DND-41 (cell line): ENCODE measurements around the gene CLDN6.

Experiments used
- ATAC-seq: fragments of 200-7000 bp; cut with Tn5 transposase; 3 replicates; pipeline ENCODE4 v1.9.1; 2021; ENCODE audit warnings: low read depth; ENCODE audit not compliant: insufficient read depth
- DNase-seq: peaks from one replicate; pipeline ENCODE4 v3.0.0-alpha.2; 2020
- H2AFZ ChIP-seq: 2 replicates; pipeline ENCODE4 v1.6.0; 2012; ENCODE audit warnings: low read depth, low read length
- H3K27ac ChIP-seq: 2 replicates; pipeline ENCODE4 v1.5.1; 2012; ENCODE audit warnings: low read length, inconsistent platforms
- H3K27me3 ChIP-seq: fragments of 200-600 bp; sonication (generic); 2 replicates; pipeline ENCODE4 v1.6.0; 2012; ENCODE audit warnings: low read length, mild to moderate bottlenecking, inconsistent platforms; ENCODE audit not compliant: insufficient read depth, poor library complexity
- H3K36me3 ChIP-seq: 2 replicates; pipeline ENCODE4 v1.5.1; 2012; ENCODE audit warnings: low read length, inconsistent platforms; ENCODE audit not compliant: insufficient read depth
- H3K4me1 ChIP-seq: 2 replicates; pipeline ENCODE4 v1.5.1; 2012; ENCODE audit warnings: mild to moderate bottlenecking, low read length; ENCODE audit not compliant: insufficient read depth
- H3K4me2 ChIP-seq: 2 replicates; pipeline ENCODE4 v1.6.0; 2012; ENCODE audit warnings: mild to moderate bottlenecking, moderate library complexity, low read length, inconsistent platforms; ENCODE audit not compliant: insufficient read depth
- H3K4me3 ChIP-seq, 2 experiments: fragments of 200-600 bp in 1 of 2; shearing (Covaris generic) in 1 of 2; 2 replicates each; pipeline ENCODE4 v1.5.1; 2012 to 2016; ENCODE audit warnings: inconsistent platforms in 2 of 2, low read length in 2 of 2, mild to moderate bottlenecking in 2 of 2, low read depth in 1 of 2, moderate library complexity in 1 of 2
- H3K79me2 ChIP-seq: 2 replicates; pipeline ENCODE4 v1.6.0; 2012; ENCODE audit warnings: low read length, inconsistent platforms; ENCODE audit not compliant: insufficient read depth
- H3K9ac ChIP-seq: 2 replicates; pipeline ENCODE4 v1.6.0; 2012; ENCODE audit warnings: low read depth, mild to moderate bottlenecking, inconsistent platforms, low read length, moderate library complexity
- H3K9me3 ChIP-seq: 2 replicates; pipeline ENCODE4 v1.5.1; 2012; ENCODE audit warnings: low read length, moderate library complexity, mild to moderate bottlenecking, inconsistent platforms; ENCODE audit not compliant: insufficient read depth, severe bottlenecking
- H4K20me1 ChIP-seq: 2 replicates; pipeline ENCODE4 v1.6.0; 2012; ENCODE audit warnings: low read length; ENCODE audit not compliant: insufficient read depth
- EZH2 ChIP-seq: IDR thresholded peaks from 3 replicates; pipeline ENCODE4 v1.6.1; 2012; ENCODE audit warnings: borderline replicate concordance, low read depth, mild to moderate bottlenecking, moderate library complexity, low read length, inconsistent platforms; ENCODE audit not compliant: severe bottlenecking
- TF ChIP-seq, protein P1 (sequence below): IDR thresholded peaks from 2 replicates; pipeline ENCODE4 v1.5.1; 2012; ENCODE audit warnings: borderline replicate concordance, low read length, moderate library complexity, mild to moderate bottlenecking; ENCODE audit not compliant: poor library complexity, severe bottlenecking; ENCODE audit errors: extremely low read depth

The CLDN6 gene

DNA sequence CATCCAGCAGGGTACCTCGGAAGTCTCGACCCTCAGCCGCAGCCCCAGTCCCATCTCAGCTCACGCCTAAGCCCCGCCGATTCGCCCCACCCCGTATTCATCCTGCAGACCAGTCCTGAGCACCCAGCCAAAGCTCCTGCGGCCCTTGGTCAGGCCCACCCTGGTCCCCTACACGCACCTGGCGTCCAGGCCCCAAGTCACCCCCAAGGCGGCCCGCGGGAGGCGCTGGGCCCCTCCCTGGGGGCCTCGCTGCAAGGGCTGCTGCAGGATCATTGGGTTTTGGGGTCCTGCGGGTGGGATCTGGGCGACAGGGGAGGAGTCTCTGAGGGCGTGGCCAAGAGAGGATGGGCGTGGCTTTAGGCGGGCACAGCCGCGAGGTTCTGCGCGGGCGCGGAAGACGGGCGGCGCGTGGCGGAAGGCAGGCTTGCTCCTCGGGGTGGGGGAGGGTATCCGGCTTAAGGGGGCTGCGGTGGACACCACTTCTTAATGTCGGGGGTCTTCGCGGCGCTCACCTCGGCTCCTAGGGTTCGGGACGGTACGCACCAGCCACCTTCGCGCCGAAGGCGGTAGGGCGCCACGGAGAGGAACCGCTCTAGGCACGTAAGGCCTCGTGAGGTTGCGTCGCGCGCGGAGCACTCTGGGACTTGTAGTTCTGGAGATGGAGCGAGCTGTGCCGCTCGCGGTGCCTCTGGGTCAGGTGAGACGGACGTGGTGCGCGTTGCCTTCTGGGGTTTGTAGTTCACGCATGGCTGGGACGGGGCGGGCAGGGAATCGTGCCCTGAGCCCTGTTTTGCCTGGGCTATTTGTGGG, 5.9 kb upstream of the CLDN6 start, which contains the start of the genes HCFC1R1 and THOC6:
Gene HCFC1R1, minus strand, starts transcription at position 274 of the 810 bp plus-strand sequence. Its CDS starts 1 bp downstream, at position 273.
Gene THOC6, plus strand, starts transcription at position 367 of the 810 bp plus-strand sequence. Its CDS starts 292 bp downstream, at position 659.
- peak within 1 kb of the TSS; percentile 75 for H2AFZ ChIP-seq
- peaks cover 26% of the 10 kb centered on the region for H4K20me1 ChIP-seq
- H3K79me2 ChIP-seq = peaks cover 12% of the 10 kb centered on the region
- H3K36me3 ChIP-seq = peaks cover 22% of the 10 kb centered on the region
- TF ChIP-seq, protein P1, sequence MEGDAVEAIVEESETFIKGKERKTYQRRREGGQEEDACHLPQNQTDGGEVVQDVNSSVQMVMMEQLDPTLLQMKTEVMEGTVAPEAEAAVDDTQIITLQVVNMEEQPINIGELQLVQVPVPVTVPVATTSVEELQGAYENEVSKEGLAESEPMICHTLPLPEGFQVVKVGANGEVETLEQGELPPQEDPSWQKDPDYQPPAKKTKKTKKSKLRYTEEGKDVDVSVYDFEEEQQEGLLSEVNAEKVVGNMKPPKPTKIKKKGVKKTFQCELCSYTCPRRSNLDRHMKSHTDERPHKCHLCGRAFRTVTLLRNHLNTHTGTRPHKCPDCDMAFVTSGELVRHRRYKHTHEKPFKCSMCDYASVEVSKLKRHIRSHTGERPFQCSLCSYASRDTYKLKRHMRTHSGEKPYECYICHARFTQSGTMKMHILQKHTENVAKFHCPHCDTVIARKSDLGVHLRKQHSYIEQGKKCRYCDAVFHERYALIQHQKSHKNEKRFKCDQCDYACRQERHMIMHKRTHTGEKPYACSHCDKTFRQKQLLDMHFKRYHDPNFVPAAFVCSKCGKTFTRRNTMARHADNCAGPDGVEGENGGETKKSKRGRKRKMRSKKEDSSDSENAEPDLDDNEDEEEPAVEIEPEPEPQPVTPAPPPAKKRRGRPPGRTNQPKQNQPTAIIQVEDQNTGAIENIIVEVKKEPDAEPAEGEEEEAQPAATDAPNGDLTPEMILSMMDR = peak; percentile 2
- TF ChIP-seq EZH2 = no peak
- peak within 1 kb of the TSS; percentile 25 to 67 for H3K4me3 ChIP-seq
- ATAC-seq (peak; percentile 88), DNase-seq (peak; percentile 97)
- H3K9me3 ChIP-seq = no peaks in the 10 kb centered on the region
- peak within 1 kb of the TSS; percentile 70 for H3K9ac ChIP-seq
- peaks cover 62% of the 10 kb centered on the region for H3K4me1 ChIP-seq
- H3K27me3 ChIP-seq = no peaks in the 10 kb centered on the region
- peak within 1 kb of the TSS; percentile 94 for H3K27ac ChIP-seq
- peak within 1 kb of the TSS; percentile 81 for H3K4me2 ChIP-seq

DNA sequence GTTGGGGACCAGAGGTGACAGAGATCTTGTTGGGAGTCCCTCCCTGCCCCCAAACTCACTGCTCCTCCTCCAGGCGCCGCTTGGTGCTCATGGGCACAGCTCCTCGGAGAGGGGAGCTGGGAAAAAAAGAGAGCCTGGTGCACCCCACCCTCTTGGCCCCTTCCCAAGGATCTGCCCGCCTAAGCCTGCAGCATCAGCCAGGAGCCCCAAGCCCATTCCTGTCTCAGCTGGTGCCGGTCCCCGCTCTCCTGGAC, 5.4 kb upstream of the CLDN6 start:
- Histone ChIP-seq H4K20me1 (peaks cover 23% of the 10 kb centered on the region), H2AFZ (peak overlapping the region; percentile 75), H3K9me3 (no peaks in the 10 kb centered on the region), H3K4me2 (peak overlapping the region; percentile 81), H3K27ac (peak overlapping the region; percentile 94), H3K9ac (peak overlapping the region; percentile 70), H3K27me3 (no peaks in the 10 kb centered on the region), H3K4me1 (peaks cover 62% of the 10 kb centered on the region), H3K36me3 (peaks cover 22% of the 10 kb centered on the region), H3K79me2 (peaks cover 12% of the 10 kb centered on the region), H3K4me3 (peak overlapping the region; percentile 25 to 67; a peak in 3 of 4 replicates)
- ATAC-seq (no peak), DNase-seq (peak; percentile 32)
- TF ChIP-seq EZH2 = no peak
- TF ChIP-seq, protein P1 = no peak

DNA sequence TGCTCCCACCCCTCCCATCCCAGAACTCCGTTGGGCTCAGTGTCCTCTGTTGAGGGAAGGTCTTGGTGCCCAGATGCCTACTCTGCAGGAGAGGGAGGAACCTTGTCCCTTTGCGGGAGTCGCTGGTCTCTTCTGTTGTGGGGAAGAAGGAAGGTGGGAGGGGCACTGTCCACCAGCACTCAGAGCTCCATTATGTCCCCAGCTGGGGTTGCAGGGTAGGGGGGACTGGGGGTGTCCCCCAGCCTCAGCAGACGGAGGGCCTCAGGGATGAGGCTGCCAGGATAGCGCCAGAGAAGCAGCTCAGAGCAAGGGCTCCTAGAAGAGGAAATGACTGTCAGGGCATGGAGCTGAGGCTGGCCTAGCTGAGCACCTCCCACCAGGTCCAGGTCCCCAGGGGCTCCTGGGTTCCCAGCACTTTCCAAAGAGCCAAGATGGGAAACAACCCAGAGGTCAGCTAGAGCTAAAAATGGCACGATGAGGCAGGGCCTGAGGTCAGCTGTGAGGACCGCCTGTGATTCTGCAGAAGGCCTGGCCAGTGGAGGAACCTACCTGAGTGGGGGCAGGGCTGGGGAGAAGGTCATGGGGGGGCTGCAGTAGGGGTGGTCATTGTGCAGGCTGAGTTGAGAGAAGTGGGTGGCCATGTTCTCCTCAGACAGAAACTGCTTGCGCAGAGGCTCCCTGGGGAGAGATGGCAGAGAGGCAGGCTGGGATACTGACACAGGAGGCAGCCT, 4.9 kb upstream of the CLDN6 start:
- Histone ChIP-seq H3K4me3 (peak overlapping the region in 1 of 2 experiments; percentile 67; a peak in 3 of 4 replicates), H3K27ac (peak overlapping the region; percentile 94), H3K4me2 (peak overlapping the region; percentile 81), H3K79me2 (peaks cover 12% of the 10 kb centered on the region), H3K27me3 (no peaks in the 10 kb centered on the region), H3K9ac (peak overlapping the region; percentile 70), H3K36me3 (peaks cover 22% of the 10 kb centered on the region), H3K4me1 (peaks cover 60% of the 10 kb centered on the region), H2AFZ (no peak overlapping the region), H3K9me3 (no peaks in the 10 kb centered on the region), H4K20me1 (peaks cover 23% of the 10 kb centered on the region)
- no peak for ATAC-seq
- DNase-seq = no peak
- TF ChIP-seq, protein P1 = no peak
- TF ChIP-seq EZH2 = no peak
